ENCODE data around the gene ANGPT4.

ANGPT4 gene

GRCh38 chr20:868279-868678, 47.9 kb downstream of the ANGPT4 start:
- no peak for TF ChIP-seq CTCF (IDR thresholded peaks at IDR 0.05)
- H3K27me3 Mint-ChIP-seq (ENCODE audit: low read depth, poor library complexity), result peaks cover 58% of the 10 kb centered on the region
- H3K36me3 Mint-ChIP-seq (ENCODE audit: low read depth), result no peaks in the 10 kb centered on the region
- H3K4me1 Mint-ChIP-seq, result no peaks in the 10 kb centered on the region
- no peak overlapping the region for H3K4me3 Mint-ChIP-seq
- H3K9me3 Mint-ChIP-seq, result no peaks in the 10 kb centered on the region
- no peak overlapping the region for H3K27ac Mint-ChIP-seq
- no peak for DNase-seq

GRCh38 chr20:865440-865839, 50.7 kb downstream of the ANGPT4 start:
- Mint-ChIP-seq H3K4me3 (no peak overlapping the region), H3K36me3 (ENCODE audit: low read depth) (no peaks in the 10 kb centered on the region), H3K9me3 (no peaks in the 10 kb centered on the region), H3K4me1 (no peaks in the 10 kb centered on the region), H3K27me3 (ENCODE audit: low read depth, poor library complexity) (peaks cover 50% of the 10 kb centered on the region), H3K27ac (no peak overlapping the region)
- DNase-seq, result no peak
- TF ChIP-seq CTCF (IDR thresholded peaks at IDR 0.05), result no peak

- TF ChIP-seq CTCF (IDR thresholded peaks at IDR 0.05), result no peak
- Mint-ChIP-seq H3K4me3 (no peak overlapping the region), H3K27ac (no peak overlapping the region), H3K27me3 (ENCODE audit: low read depth, poor library complexity) (peaks cover 30% of the 10 kb centered on the region), H3K9me3 (no peaks in the 10 kb centered on the region), H3K4me1 (no peaks in the 10 kb centered on the region), H3K36me3 (ENCODE audit: low read depth) (no peaks in the 10 kb centered on the region)
- no peak for DNase-seq
Observed at GRCh38 chr20:860891-861290, 55.2 kb downstream of the ANGPT4 start.

GRCh38 chr20:859751-860231, 56.3 kb downstream of the ANGPT4 start:
- TF ChIP-seq CTCF (IDR thresholded peaks at IDR 0.05), result no peak
- Mint-ChIP-seq H3K36me3 (ENCODE audit: low read depth) (no peaks in the 10 kb centered on the region), H3K4me3 (no peak overlapping the region), H3K4me1 (no peaks in the 10 kb centered on the region), H3K27ac (no peak overlapping the region), H3K9me3 (no peaks in the 10 kb centered on the region), H3K27me3 (ENCODE audit: low read depth, poor library complexity) (peaks cover 22% of the 10 kb centered on the region)
- no peak for DNase-seq

- no peak overlapping the region for H3K4me3 Mint-ChIP-seq
- no peaks in the 10 kb centered on the region for H3K9me3 Mint-ChIP-seq
- peaks cover 13% of the 10 kb centered on the region for H3K27me3 Mint-ChIP-seq (ENCODE audit: low read depth, poor library complexity)
Observed at GRCh38 chr20:858011-858410, 58.1 kb downstream of the ANGPT4 start.

More at GRCh38 chr20:858011-858410, 58.1 kb downstream of the ANGPT4 start:
- no peaks in the 10 kb centered on the region for H3K4me1 Mint-ChIP-seq
- DNase-seq, result no peak
- no peak overlapping the region for H3K27ac Mint-ChIP-seq
- no peaks in the 10 kb centered on the region for H3K36me3 Mint-ChIP-seq (ENCODE audit: low read depth)
- no peak for TF ChIP-seq CTCF (IDR thresholded peaks at IDR 0.05)
